Measurements from ENCODE around the gene BCL2L11. TPM values are rescaled to one million over a fixed set of nuclear protein-coding genes. Genes with fewer than 3 reads are reported as not detected.
A peak's percentile ranks its signal among the peaks of the same experiment; 100 is the strongest.

BCL2L11 gene
- total RNA-seq, 6 donors from 2014 or later: 14.8 to 76.5 (median 31.4) TPM

- WGBS, 2 donors: 33 to 43% methylated on average over 9 to 12 of the region's 12 CpGs
- DNase-seq (no peak), ATAC-seq (ENCODE audit: low FRiP score in 2 of 2) (no peak)
- Histone ChIP-seq H3K36me3 (peaks cover 4 to 19% (median 9%) of the 10 kb centered on the region in 4 donors), H3K4me3 (no peak overlapping the region), H3K27me3 (no peaks in the 10 kb centered on the region), H3K9me3 (no peaks in the 10 kb centered on the region), H3K4me1 (peaks cover 16 to 18% (median 17%) of the 10 kb centered on the region in 4 donors), H3K27ac (no peak overlapping the region)
- TF ChIP-seq POLR2AphosphoS5 (IDR thresholded peaks at IDR 0.05) (peak in 1 of 2 donors; percentile 27), EP300 (IDR thresholded peaks at IDR 0.05) (no peak)
Measured at GRCh38 chr2:111162718-111163331, 42.1 kb downstream of the BCL2L11 start.

GRCh38 chr2:111164078-111164477 is 43.4 kb downstream of the BCL2L11 start:
- TF ChIP-seq POLR2AphosphoS5 (IDR thresholded peaks at IDR 0.05) (no peak), CTCF (IDR thresholded peaks at IDR 0.05) (no peak), EP300 (IDR thresholded peaks at IDR 0.05) (no peak), POLR2A (IDR thresholded peaks at IDR 0.05) (no peak)
- 94 to 95% methylated on average over 12 of the region's 12 CpGs for WGBS, 2 donors
- no peaks in the 10 kb centered on the region for H3K9me3 ChIP-seq
- no peak for DNase-seq
- no peaks in the 10 kb centered on the region for H3K27me3 ChIP-seq
- no peak overlapping the region for H3K27ac ChIP-seq
- ATAC-seq (ENCODE audit: low FRiP score in 2 of 2): no peak
- peaks cover 4 to 19% (median 9%) of the 10 kb centered on the region in 4 donors for H3K36me3 ChIP-seq
- H3K4me1 ChIP-seq: peaks cover 16 to 18% (median 17%) of the 10 kb centered on the region in 4 donors
- H3K4me3 ChIP-seq: no peak overlapping the region

GRCh38 chr2:111165084-111165483 is 44.4 kb downstream of the BCL2L11 start:
- DNase-seq (no peak), ATAC-seq (ENCODE audit: low FRiP score in 2 of 2) (no peak)
- WGBS, 2 donors: 88 to 90% methylated on average over 6 to 7 of the region's 7 CpGs
- Histone ChIP-seq H3K4me3 (no peak overlapping the region), H3K27ac (no peak overlapping the region), H3K9me3 (no peaks in the 10 kb centered on the region), H3K27me3 (no peaks in the 10 kb centered on the region), H3K36me3 (peaks cover 4 to 16% (median 9%) of the 10 kb centered on the region in 4 donors), H3K4me1 (peaks cover 16 to 18% (median 17%) of the 10 kb centered on the region in 4 donors)
- TF ChIP-seq EP300 (IDR thresholded peaks at IDR 0.05) (no peak), POLR2AphosphoS5 (IDR thresholded peaks at IDR 0.05) (no peak), CTCF (IDR thresholded peaks at IDR 0.05) (no peak), POLR2A (IDR thresholded peaks at IDR 0.05) (no peak)

- peaks cover 16 to 18% (median 17%) of the 10 kb centered on the region in 4 donors for H3K4me1 ChIP-seq
- 100% methylated on average over 3 to 5 of the region's 5 CpGs for WGBS, 2 donors
Measured at GRCh38 chr2:111166115-111166514, 45.4 kb downstream of the BCL2L11 start.

More at GRCh38 chr2:111166115-111166514, 45.4 kb downstream of the BCL2L11 start:
- TF ChIP-seq POLR2A (IDR thresholded peaks at IDR 0.05): no peak
- no peak for TF ChIP-seq POLR2AphosphoS5 (IDR thresholded peaks at IDR 0.05)
- no peak for TF ChIP-seq CTCF (IDR thresholded peaks at IDR 0.05)
- no peak for TF ChIP-seq EP300 (IDR thresholded peaks at IDR 0.05)
- ATAC-seq (ENCODE audit: low FRiP score in 2 of 2) (peak in 1 of 2 donors; percentile 37), DNase-seq (peak in 1 of 2 donors; percentile 27)
- no peaks in the 10 kb centered on the region for H3K27me3 ChIP-seq
- no peak overlapping the region for H3K4me3 ChIP-seq
- H3K9me3 ChIP-seq: no peaks in the 10 kb centered on the region
- peaks cover 4 to 16% (median 9%) of the 10 kb centered on the region in 4 donors for H3K36me3 ChIP-seq
- H3K27ac ChIP-seq: no peak overlapping the region
